GM23338 (cell line): ENCODE results near the gene PUS3. TPM values are rescaled to one million over a fixed set of nuclear protein-coding genes. Genes with fewer than 3 reads are reported as not detected.

Source experiments
- ATAC-seq: fragments of 200-7000 bp; cut with Tn5 transposase; 3 replicates; pipeline ENCODE4 v1.9.1; 2020
- DNase-seq: peaks from one replicate; pipeline ENCODE4 v3.0.0-alpha.2; 2015; ENCODE audit warnings: low spot score
- H2AFZ ChIP-seq: fragments of 200-600 bp; sonication (generic); 2 replicates; pipeline ENCODE4 v1.8.0; 2016; ENCODE audit warnings: antibody characterized with exemption, mild to moderate bottlenecking, moderate library complexity
- H3F3A ChIP-seq: fragments of 200-600 bp; sonication (generic); replicated peaks from 2 replicates; pipeline ENCODE4 v1.8.0; 2017; ENCODE audit warnings: antibody characterized with exemption, mixed run types, low read depth
- H3K27ac ChIP-seq: fragments of 200-600 bp; sonication (generic); 2 replicates; pipeline ENCODE4 v1.6.1; 2016; ENCODE audit warnings: low read depth
- H3K27me3 ChIP-seq: fragments of 200-600 bp; sonication (generic); 2 replicates; pipeline ENCODE4 v1.8.0; 2016; ENCODE audit warnings: mild to moderate bottlenecking, mixed run types, moderate library complexity; ENCODE audit not compliant: insufficient read depth
- H3K36me3 ChIP-seq: fragments of 200-600 bp; sonication (generic); 2 replicates; pipeline ENCODE4 v1.8.0; 2016; ENCODE audit warnings: mild to moderate bottlenecking; ENCODE audit not compliant: insufficient read depth
- H3K4me1 ChIP-seq: fragments of 200-600 bp; sonication (generic); 2 replicates; pipeline ENCODE4 v1.8.0; 2016; ENCODE audit warnings: mild to moderate bottlenecking, moderate library complexity; ENCODE audit not compliant: insufficient read depth
- H3K4me2 ChIP-seq: fragments of 200-600 bp; sonication (generic); 2 replicates; pipeline ENCODE4 v1.7.1; 2017; ENCODE audit warnings: mixed run types
- H3K4me3 ChIP-seq: fragments of 200-600 bp; sonication (generic); 2 replicates; pipeline ENCODE4 v1.6.1; 2016; ENCODE audit warnings: mixed run types
- H3K79me2 ChIP-seq: fragments of 200-600 bp; sonication (generic); replicated peaks from 2 replicates; pipeline ENCODE4 v1.8.0; 2017; ENCODE audit warnings: mild to moderate bottlenecking; ENCODE audit not compliant: insufficient read depth
- H3K9me2 ChIP-seq: fragments of 200-600 bp; sonication (generic); 2 replicates; pipeline ENCODE4 v1.8.0; 2017; ENCODE audit not compliant: insufficient read depth
- H4K20me1 ChIP-seq: fragments of 200-600 bp; sonication (generic); replicated peaks from 2 replicates; pipeline ENCODE4 v1.8.0; 2017; ENCODE audit warnings: mild to moderate bottlenecking; ENCODE audit not compliant: insufficient read depth
- H3K27ac Mint-ChIP-seq: 2 replicates; pipeline ENCODE4 v1.8.0; 2020; ENCODE audit warnings: inconsistent platforms, mild to moderate bottlenecking, moderate library complexity, mixed read lengths
- H3K27me3 Mint-ChIP-seq: 3 replicates; pipeline ENCODE4 v1.8.0; 2022; ENCODE audit warnings: low read depth, mild to moderate bottlenecking, moderate library complexity, mixed read lengths, inconsistent platforms; ENCODE audit not compliant: insufficient read depth, poor library complexity
- H3K36me3 Mint-ChIP-seq: 3 replicates; pipeline ENCODE4 v1.8.0; 2021; ENCODE audit warnings: low read depth, mild to moderate bottlenecking, inconsistent platforms, moderate library complexity, mixed read lengths
- H3K4me1 Mint-ChIP-seq: 3 replicates; pipeline ENCODE4 v1.8.0; 2020; ENCODE audit warnings: mild to moderate bottlenecking, inconsistent platforms, mixed read lengths
- H3K4me3 Mint-ChIP-seq: 3 replicates; pipeline ENCODE4 v1.8.0; 2021; ENCODE audit warnings: moderate library complexity, mild to moderate bottlenecking, inconsistent platforms, mixed read lengths
- H3K9me3 Mint-ChIP-seq: 3 replicates; pipeline ENCODE4 v1.8.0; 2020; ENCODE audit warnings: moderate library complexity, mild to moderate bottlenecking, inconsistent platforms, mixed read lengths
- CREB1 ChIP-seq: fragments of 250-450 bp; sonication (Bioruptor Pico); IDR thresholded peaks from 2 replicates; pipeline ENCODE4 v1.5.0; 2020; ENCODE audit warnings: low read depth, mild to moderate bottlenecking, moderate library complexity
- CTCF ChIP-seq, 2 experiments: fragments of 200-600 bp in 1 of 2; sonication (generic) in 1 of 2; conservative IDR thresholded peaks; 2 replicates each; pipeline versions ENCODE4 v1.5.1 to v1.6.1; 2016 to 2017; ENCODE audit warnings: antibody characterized with exemption in 2 of 2, low read depth in 2 of 2, mild to moderate bottlenecking in 2 of 2, moderate library complexity in 1 of 2
- ETS1 ChIP-seq: IDR thresholded peaks from 2 replicates; pipeline ENCODE4 v1.6.1; 2016; ENCODE audit warnings: antibody characterized with exemption
- EZH2 ChIP-seq: fragments of 200-600 bp; sonication (generic); IDR thresholded peaks from one replicate; pipeline ENCODE4 v1.8.0; 2017; ENCODE audit warnings: antibody characterized with exemption, mild to moderate bottlenecking, low read depth; ENCODE audit not compliant: unreplicated experiment
- EZH2phosphoT487 ChIP-seq: fragments of 200-600 bp; sonication (generic); IDR thresholded peaks from one replicate; pipeline ENCODE4 v1.8.1; 2018; ENCODE audit warnings: antibody characterized with exemption; ENCODE audit not compliant: unreplicated experiment
- JUNB ChIP-seq: IDR thresholded peaks from one replicate; pipeline ENCODE4 v1.6.1; 2016; ENCODE audit warnings: antibody characterized with exemption; ENCODE audit not compliant: unreplicated experiment
- POLR2AphosphoS5 ChIP-seq: IDR thresholded peaks from 2 replicates; pipeline ENCODE4 v1.6.1; 2016; ENCODE audit warnings: antibody characterized with exemption, low read depth
- STAT1 ChIP-seq: IDR thresholded peaks from one replicate; pipeline ENCODE4 v1.6.1; 2016; ENCODE audit warnings: antibody characterized with exemption; ENCODE audit not compliant: unreplicated experiment
- ZNF331 ChIP-seq: fragments of 250-450 bp; sonication (Bioruptor Pico); IDR thresholded peaks from 2 replicates; pipeline ENCODE4 v1.5.0; 2020; ENCODE audit warnings: low read depth, mild to moderate bottlenecking, moderate library complexity
- polyA plus RNA-seq: library from polyadenylated mRNA; unstranded; fragments of >200 nt; fragmentation: Nextera tagmentation; extraction: Ambion mirVana; gene quantifications from 2 replicates; pipeline ENCODE4 v1.2.1, GENCODE V29; 2016
- total RNA-seq: library from RNA; depleted of rRNA; stranded (reverse); fragments of >200 nt; shearing (Covaris generic); gene quantifications from 2 replicates; pipeline ENCODE4 v1.2.3, GENCODE V29; 2014

PUS3 gene
- total and polyA plus RNA-seq, 2 experiments from 2014 or later: 15.8 to 24.1 TPM

GRCh38 chr11:125890447-125891100 lies 12.4 kb downstream of the PUS3 start:
- Histone ChIP-seq H3K79me2 (peaks cover 65% of the 10 kb centered on the region), H4K20me1 (peaks cover 10% of the 10 kb centered on the region), H3K27ac (no peak overlapping the region), H3F3A (peaks cover 2% of the 10 kb centered on the region; the same call in 1 of the 2 replicates), H3K27me3 (peaks cover 8% of the 10 kb centered on the region; the same call in 1 of the 2 replicates), H3K4me2 (no peak overlapping the region), H3K4me1 (no peaks in the 10 kb centered on the region; the same call in 1 of the 2 replicates), H3K36me3 (peaks cover 30% of the 10 kb centered on the region; the same call in 1 of the 2 replicates), H2AFZ (no peak overlapping the region), H3K4me3 (no peak overlapping the region), H3K9me2 (peaks cover 3% of the 10 kb centered on the region; the same call in 1 of the 2 replicates)
- Mint-ChIP-seq H3K4me3 (no peak overlapping the region), H3K9me3 (peaks cover 17% of the 10 kb centered on the region), H3K27ac (no peak overlapping the region; the same call in 1 of the 2 replicates), H3K4me1 (peaks cover 7% of the 10 kb centered on the region; the same call in 1 of the 3 replicates), H3K36me3 (peaks cover 42% of the 10 kb centered on the region; the same call in 2 of the 3 replicates), H3K27me3 (peaks cover 13% of the 10 kb centered on the region)
- TF ChIP-seq ETS1 (no peak), EZH2phosphoT487 (no peak), EZH2 (no peak), JUNB (no peak), CTCF (conservative IDR thresholded peaks at IDR 0.05; ENCODE audit: low read depth in 2 of 2) (no peak), ZNF331 (no peak)
- ATAC-seq (no peak), DNase-seq (no peak)

- Histone ChIP-seq H3F3A (peaks cover 2% of the 10 kb centered on the region; the same call in 1 of the 2 replicates), H4K20me1 (peaks cover 3% of the 10 kb centered on the region), H3K79me2 (peaks cover 36% of the 10 kb centered on the region), H3K4me1 (no peaks in the 10 kb centered on the region; the same call in 1 of the 2 replicates), H3K4me2 (peak within 1 kb of the TSS; percentile 78), H3K27ac (peak within 1 kb of the TSS; percentile 76; the same call in 1 of the 2 replicates), H2AFZ (peak within 1 kb of the TSS; percentile 94), H3K4me3 (peak within 1 kb of the TSS; percentile 66), H3K27me3 (peaks cover 8% of the 10 kb centered on the region; the same call in 1 of the 2 replicates), H3K36me3 (peaks cover 4% of the 10 kb centered on the region; the same call in 1 of the 2 replicates), H3K9me2 (peaks cover 5% of the 10 kb centered on the region; the same call in 1 of the 2 replicates)
- ATAC-seq: peak; percentile 93
- H3K4me3 Mint-ChIP-seq: peak within 1 kb of the TSS; percentile 80
- H3K27me3 Mint-ChIP-seq: peaks cover 13% of the 10 kb centered on the region
- H3K4me1 Mint-ChIP-seq: peaks cover 7% of the 10 kb centered on the region; the same call in 1 of the 3 replicates
- peak; percentile 97 for DNase-seq
- H3K27ac Mint-ChIP-seq: no peak within 1 kb of the TSS; the same call in 1 of the 2 replicates
- TF ChIP-seq CREB1 (CRISPR knock-in tag): peak; percentile 61; the same call in 1 of the 2 replicates
- no peak for TF ChIP-seq STAT1
- peak in 1 of 2 experiments; percentile 33; a peak in 2 of 4 replicates for TF ChIP-seq CTCF (conservative IDR thresholded peaks at IDR 0.05; ENCODE audit: low read depth in 2 of 2)
- TF ChIP-seq ZNF331: 0 out of 2 replicates have a peak, but pooled peaks have one; percentile 42
- TF ChIP-seq POLR2AphosphoS5: peak; percentile 77
- H3K9me3 Mint-ChIP-seq: peaks cover 28% of the 10 kb centered on the region
- H3K36me3 Mint-ChIP-seq: peaks cover 21% of the 10 kb centered on the region; the same call in 2 of the 3 replicates
Measured at GRCh38 chr11:125887373-125888324, 15.4 kb downstream of the PUS3 start, which contains the start of gene HYLS1. TSS of gene HYLS1 (plus strand) at chr11:125887668. CDS start at chr11:125899369, 11,701 bp downstream.
